A673 (cell line): ENCODE data around the gene CDH23. TPM values are rescaled to one million over a fixed set of nuclear protein-coding genes. Genes with fewer than 3 reads are reported as not detected.

Experiments used
- BruUV-seq: library from RNA; stranded (reverse); fragments of 400-500 nt; replicated peaks from 2 replicates; lab custom pipeline; 2021; lab: Mats Ljungman, UMichigan
- CTCF ChIA-PET: fragments of 300-600 bp; sonication (Branson Sonifier 250); formaldehyde crosslinking; loops from one replicate; lab custom pipeline; 2022; ENCODE audit warnings: antibody characterized with exemption; lab: Charles Lee
- POLR2A ChIA-PET: fragments of 300-600 bp; sonication (Branson Sonifier 250); formaldehyde crosslinking; loops from one replicate; lab custom pipeline; 2022; ENCODE audit warnings: antibody characterized with exemption; ENCODE audit not compliant: low non-redundant PET; lab: Charles Lee
- DNase-seq: peaks from one replicate; pipeline ENCODE4 v3.0.0-alpha.2; 2015; ENCODE audit warnings: low spot score
- H3K27ac ChIP-seq: fragments of 200-600 bp; sonication (generic); 2 replicates; pipeline ENCODE4 v1.5.1; 2016; ENCODE audit warnings: mixed run types, low read depth, mild to moderate bottlenecking, mixed read lengths, antibody characterized with exemption, low read length; ENCODE audit not compliant: poor library complexity, severe bottlenecking
- H3K27me3 ChIP-seq: fragments of 200-600 bp; sonication (generic); replicated peaks from 2 replicates; pipeline ENCODE4 v1.6.1; 2017; ENCODE audit warnings: mixed run types, low read depth, mild to moderate bottlenecking, mixed read lengths, antibody characterized with exemption, low read length; ENCODE audit not compliant: insufficient read depth, poor library complexity
- H3K36me3 ChIP-seq: fragments of 200-600 bp; sonication (generic); 2 replicates; pipeline ENCODE4 v1.6.1; 2016; ENCODE audit warnings: mixed run types, mild to moderate bottlenecking, mixed read lengths, antibody characterized with exemption, low read length; ENCODE audit not compliant: insufficient read depth, poor library complexity, severe bottlenecking
- H3K4me1 ChIP-seq: fragments of 200-600 bp; sonication (generic); 2 replicates; pipeline ENCODE4 v1.6.1; 2017; ENCODE audit warnings: mixed run types, mild to moderate bottlenecking, mixed read lengths, antibody characterized with exemption, low read length; ENCODE audit not compliant: insufficient read depth, poor library complexity, severe bottlenecking
- H3K4me3 ChIP-seq: fragments of 200-600 bp; sonication (generic); 2 replicates; pipeline ENCODE4 v1.5.1; 2016; ENCODE audit warnings: low read depth, mixed run types, mild to moderate bottlenecking, mixed read lengths, low read length; ENCODE audit not compliant: poor library complexity, severe bottlenecking
- H3K9me3 ChIP-seq: fragments of 200-600 bp; sonication (generic); 2 replicates; pipeline ENCODE4 v1.6.1; 2016; ENCODE audit warnings: mixed run types, low read depth, mild to moderate bottlenecking, mixed read lengths, antibody characterized with exemption, low read length; ENCODE audit not compliant: poor library complexity, severe bottlenecking
- EZH2 ChIP-seq: fragments of 200-600 bp; sonication (generic); IDR thresholded peaks from 2 replicates; pipeline ENCODE4 v1.6.1; 2017; ENCODE audit warnings: borderline replicate concordance, low read depth, mild to moderate bottlenecking, mixed read lengths, antibody characterized with exemption, low read length; ENCODE audit not compliant: poor library complexity, severe bottlenecking
- intact Hi-C: fragments of 100-400 bp; cut with micrococcal nuclease; formaldehyde crosslinking; loops from one replicate; pipeline ENCODE4 v1.10.0; 2022; ENCODE audit not compliant: unreplicated experiment
- total RNA-seq: library from RNA; stranded (reverse); gene quantifications from 2 replicates; pipeline ENCODE4 v1.2.3, GENCODE V29; 2021
- TF ChIP-seq, protein P1 (sequence below): fragments of 300-800, 200-600 bp; sonication (generic); conservative IDR thresholded peaks from 2 replicates; pipeline ENCODE4 v1.5.1; 2017; ENCODE audit warnings: low read depth, mild to moderate bottlenecking, antibody characterized with exemption, low read length, moderate library complexity, mixed read lengths

CDH23 gene
- total RNA-seq, 1 experiment from 2014 or later: 49.7 TPM

DNA sequence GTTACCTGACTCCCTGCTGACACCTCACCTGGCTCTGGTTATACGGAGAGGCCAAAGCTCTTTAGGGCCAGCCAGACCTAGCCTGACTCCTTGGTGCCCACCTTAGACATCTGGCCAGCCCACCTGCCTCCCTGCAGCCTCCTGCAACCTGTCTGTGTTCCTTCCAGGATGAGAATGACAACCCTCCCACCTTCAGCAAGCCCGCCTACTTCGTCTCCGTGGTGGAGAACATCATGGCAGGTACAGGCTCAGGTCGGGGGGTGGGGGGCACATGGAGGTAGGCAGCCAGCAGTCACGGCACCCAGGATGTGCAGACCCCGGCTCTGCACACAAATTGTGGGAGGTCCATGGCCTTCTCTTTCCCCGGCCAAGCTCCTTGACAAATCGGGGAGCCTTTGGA, 290.8 kb downstream of the CDH23 start:
- Histone ChIP-seq H3K27me3 (no peaks in the 10 kb centered on the region), H3K4me1 (no peaks in the 10 kb centered on the region), H3K9me3 (no peaks in the 10 kb centered on the region), H3K4me3 (no peak overlapping the region), H3K36me3 (peaks cover 4% of the 10 kb centered on the region), H3K27ac (no peak overlapping the region)
- BruUV-seq: no TSS peak
- no peak for TF ChIP-seq EZH2
- TF ChIP-seq, protein P1, sequence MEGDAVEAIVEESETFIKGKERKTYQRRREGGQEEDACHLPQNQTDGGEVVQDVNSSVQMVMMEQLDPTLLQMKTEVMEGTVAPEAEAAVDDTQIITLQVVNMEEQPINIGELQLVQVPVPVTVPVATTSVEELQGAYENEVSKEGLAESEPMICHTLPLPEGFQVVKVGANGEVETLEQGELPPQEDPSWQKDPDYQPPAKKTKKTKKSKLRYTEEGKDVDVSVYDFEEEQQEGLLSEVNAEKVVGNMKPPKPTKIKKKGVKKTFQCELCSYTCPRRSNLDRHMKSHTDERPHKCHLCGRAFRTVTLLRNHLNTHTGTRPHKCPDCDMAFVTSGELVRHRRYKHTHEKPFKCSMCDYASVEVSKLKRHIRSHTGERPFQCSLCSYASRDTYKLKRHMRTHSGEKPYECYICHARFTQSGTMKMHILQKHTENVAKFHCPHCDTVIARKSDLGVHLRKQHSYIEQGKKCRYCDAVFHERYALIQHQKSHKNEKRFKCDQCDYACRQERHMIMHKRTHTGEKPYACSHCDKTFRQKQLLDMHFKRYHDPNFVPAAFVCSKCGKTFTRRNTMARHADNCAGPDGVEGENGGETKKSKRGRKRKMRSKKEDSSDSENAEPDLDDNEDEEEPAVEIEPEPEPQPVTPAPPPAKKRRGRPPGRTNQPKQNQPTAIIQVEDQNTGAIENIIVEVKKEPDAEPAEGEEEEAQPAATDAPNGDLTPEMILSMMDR: no peak
- no peak for DNase-seq
- POLR2A ChIA-PET: no interaction called here
- intact Hi-C loops: no loop called here
- CTCF ChIA-PET: interaction anchor here (1.1 kb wide), 1 partner anchor 9 kb away, joined by 5 read pairs; no protein-coding TSS in a partner anchor

DNA sequence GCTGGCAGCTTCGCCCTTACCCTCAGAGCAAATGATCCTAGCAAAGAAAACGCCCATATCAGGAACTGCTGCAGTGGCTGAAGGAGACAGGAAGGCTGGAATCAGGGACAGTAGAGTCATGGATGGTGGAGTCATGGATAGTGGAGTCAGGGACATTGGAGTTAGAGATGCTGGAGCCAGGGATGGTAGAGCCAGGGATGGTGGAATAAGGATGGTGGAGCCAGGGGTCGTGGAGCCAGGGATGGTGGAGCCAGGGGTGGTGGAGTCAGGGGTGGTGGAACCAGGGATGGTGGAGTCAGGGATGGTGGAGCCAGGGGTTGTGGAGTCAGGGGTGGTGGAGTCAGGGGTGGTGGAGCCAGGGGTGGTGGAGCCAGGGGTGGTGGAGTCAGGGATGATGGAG, 291.5 kb downstream of the CDH23 start:
- TF ChIP-seq, protein P1: no peak
- no peak for TF ChIP-seq EZH2
- CTCF ChIA-PET: no interaction called here
- Histone ChIP-seq H3K36me3 (peaks cover 4% of the 10 kb centered on the region), H3K4me1 (no peaks in the 10 kb centered on the region), H3K27me3 (no peaks in the 10 kb centered on the region), H3K4me3 (no peak overlapping the region), H3K9me3 (no peaks in the 10 kb centered on the region), H3K27ac (no peak overlapping the region)
- intact Hi-C loops: no loop called here
- DNase-seq: no peak
- BruUV-seq: no TSS peak
- POLR2A ChIA-PET: no interaction called here

DNA sequence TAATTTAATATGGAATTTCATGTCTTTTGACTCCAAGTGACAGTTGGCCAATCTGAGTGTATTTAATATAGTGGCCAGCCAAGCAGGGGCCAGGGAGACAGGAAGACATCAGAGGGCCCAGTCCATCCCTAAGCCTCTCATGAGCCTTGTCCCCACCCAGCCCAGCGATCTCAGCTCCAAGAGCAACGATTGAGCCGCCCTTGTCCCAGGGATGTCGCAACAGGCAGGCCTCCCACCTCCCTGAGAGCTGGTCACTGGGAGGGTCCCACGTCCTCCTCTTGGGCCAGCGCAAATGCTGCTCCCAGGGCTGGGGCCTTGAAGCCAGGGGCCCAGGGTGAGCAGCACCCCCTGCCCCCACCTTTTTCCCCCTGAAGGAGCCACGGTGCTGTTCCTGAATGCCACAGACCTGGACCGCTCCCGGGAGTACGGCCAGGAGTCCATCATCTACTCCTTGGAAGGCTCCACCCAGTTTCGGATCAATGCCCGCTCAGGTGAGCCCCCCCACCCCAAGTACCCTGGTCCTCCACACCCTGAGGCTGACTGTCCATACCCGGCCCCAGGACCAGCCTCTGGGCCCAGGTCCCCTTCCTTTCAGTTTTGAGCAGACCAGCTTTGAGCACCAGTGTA, 293.5 kb downstream of the CDH23 start:
- ChIA-PET POLR2A (no interaction called here), CTCF (no interaction called here)
- H3K36me3 ChIP-seq: peaks cover 4% of the 10 kb centered on the region
- no peak for DNase-seq
- TF ChIP-seq, protein P1: no peak
- no peak for TF ChIP-seq EZH2
- H3K4me1 ChIP-seq: no peaks in the 10 kb centered on the region
- intact Hi-C loops: no loop called here
- BruUV-seq: no TSS peak
- H3K4me3 ChIP-seq: no peak overlapping the region
- H3K9me3 ChIP-seq: no peaks in the 10 kb centered on the region
- no peaks in the 10 kb centered on the region for H3K27me3 ChIP-seq
- no peak overlapping the region for H3K27ac ChIP-seq
